IMR-90 (cell line): ENCODE results near the gene NPPA. TPM values are rescaled to one million over a fixed set of nuclear protein-coding genes. Genes with fewer than 3 reads are reported as not detected.

Experiments used
- ATAC-seq: fragments of 200-7000 bp; cut with Tn5 transposase; 2 replicates; pipeline ENCODE4 v1.9.1; 2020; ENCODE audit warnings: low read depth, mild to moderate bottlenecking, moderate library complexity
- BruUV-seq: library from RNA; stranded (reverse); fragments of 400-500 nt; replicated peaks from 2 replicates; lab custom pipeline; 2021; lab: Mats Ljungman, UMichigan
- CTCF ChIA-PET: fragments of 300-600 bp; formaldehyde crosslinking; extraction: SDS; loops from one replicate; lab custom pipeline; 2021; ENCODE audit warnings: antibody characterized with exemption; lab: Yijun Ruan, JAX
- POLR2A ChIA-PET: fragments of 300-600 bp; sonication (Branson Sonifier 250); formaldehyde crosslinking; loops from one replicate; lab custom pipeline; 2022; ENCODE audit warnings: antibody characterized with exemption; ENCODE audit not compliant: unreplicated experiment; lab: Charles Lee
- DNase-seq: peaks from one replicate; pipeline ENCODE4 v3.0.0; 2013
- H2AFZ ChIP-seq: replicated peaks from 2 replicates; pipeline ENCODE3; 2013; ENCODE audit warnings: low read length, mild to moderate bottlenecking; ENCODE audit not compliant: poor library complexity
- H2AK5ac ChIP-seq: 2 replicates; pipeline ENCODE4 v1.6.1; 2013; ENCODE audit warnings: low read depth, low read length, inconsistent platforms
- H2AK9ac ChIP-seq: replicated peaks from 2 replicates; pipeline ENCODE3; 2013; ENCODE audit warnings: mild to moderate bottlenecking, low read depth, low read length, moderate library complexity; ENCODE audit not compliant: poor library complexity
- H2BK120ac ChIP-seq: 2 replicates; pipeline ENCODE4 v1.6.1; 2013; ENCODE audit warnings: low read depth, low read length, inconsistent platforms
- H2BK15ac ChIP-seq: 3 replicates; pipeline ENCODE4 v1.6.1; 2013; ENCODE audit warnings: low read depth, low read length, inconsistent platforms
- H2BK20ac ChIP-seq: 2 replicates; pipeline ENCODE4 v1.6.1; 2013; ENCODE audit warnings: low read depth, mild to moderate bottlenecking, inconsistent platforms, low read length, moderate library complexity
- H2BK5ac ChIP-seq: 2 replicates; pipeline ENCODE4 v1.6.1; 2013; ENCODE audit warnings: mild to moderate bottlenecking, low read depth, low read length, inconsistent platforms; ENCODE audit not compliant: poor library complexity, severe bottlenecking
- H3K14ac ChIP-seq: replicated peaks from 2 replicates; pipeline ENCODE4 v1.6.1; 2013; ENCODE audit warnings: low read depth, low read length, inconsistent platforms
- H3K18ac ChIP-seq: 2 replicates; pipeline ENCODE4 v1.6.1; 2013; ENCODE audit warnings: low read depth, low read length, control low read depth
- H3K23ac ChIP-seq: 2 replicates; pipeline ENCODE4 v1.6.1; 2013; ENCODE audit warnings: low read depth, low read length, inconsistent platforms
- H3K27ac ChIP-seq: 2 replicates; pipeline ENCODE4 v1.5.1; 2013; ENCODE audit warnings: mild to moderate bottlenecking, control low read depth, low read length; ENCODE audit not compliant: insufficient read depth
- H3K27me3 ChIP-seq: 2 replicates; pipeline ENCODE4 v1.6.1; 2013; ENCODE audit warnings: low read length; ENCODE audit not compliant: control insufficient read depth, insufficient read depth
- H3K36me3 ChIP-seq: 2 replicates; pipeline ENCODE4 v1.6.1; 2013; ENCODE audit warnings: low read length, mixed read lengths; ENCODE audit not compliant: control insufficient read depth, insufficient read depth
- H3K4ac ChIP-seq: 2 replicates; pipeline ENCODE4 v1.6.1; 2013; ENCODE audit warnings: low read depth, low read length, inconsistent platforms
- H3K4me1 ChIP-seq: 2 replicates; pipeline ENCODE4 v1.6.1; 2013; ENCODE audit warnings: low read length, mixed read lengths; ENCODE audit not compliant: control insufficient read depth, insufficient read depth
- H3K4me2 ChIP-seq: 2 replicates; pipeline ENCODE4 v1.6.1; 2013; ENCODE audit warnings: low read depth, mild to moderate bottlenecking, control low read depth, low read length, moderate library complexity
- H3K4me3 ChIP-seq: 2 replicates; pipeline ENCODE4 v1.5.1; 2013; ENCODE audit warnings: low read depth, mild to moderate bottlenecking, control low read depth, low read length, moderate library complexity; ENCODE audit not compliant: insufficient read depth
- H3K56ac ChIP-seq: 2 replicates; pipeline ENCODE4 v1.6.1; 2013; ENCODE audit warnings: low read length, inconsistent platforms; ENCODE audit not compliant: insufficient read depth; ENCODE audit errors: extremely low read depth
- H3K79me1 ChIP-seq, 2 experiments: 2 replicates each; pipeline ENCODE4 v1.6.1; 2013; ENCODE audit warnings: low read length in 2 of 2, inconsistent platforms in 1 of 2, low read depth in 1 of 2
- H3K9ac ChIP-seq: 2 replicates; pipeline ENCODE4 v1.6.1; 2013; ENCODE audit warnings: low read depth, low read length, control low read depth
- H3K9me1 ChIP-seq: 2 replicates; pipeline ENCODE4 v1.6.1; 2013; ENCODE audit warnings: low read length, inconsistent platforms; ENCODE audit not compliant: insufficient read depth
- H3K9me3 ChIP-seq: 2 replicates; pipeline ENCODE4 v1.6.1; 2013; ENCODE audit warnings: low read length; ENCODE audit not compliant: control insufficient read depth, insufficient read depth
- H4K20me1 ChIP-seq: 2 replicates; pipeline ENCODE4 v1.6.1; 2013; ENCODE audit warnings: low read length, inconsistent platforms; ENCODE audit not compliant: insufficient read depth
- H4K5ac ChIP-seq: 2 replicates; pipeline ENCODE4 v1.6.1; 2013; ENCODE audit warnings: mild to moderate bottlenecking, low read depth, low read length, control low read depth
- H4K8ac ChIP-seq, 2 experiments: 2 replicates each; pipeline ENCODE4 v1.6.1; 2013; ENCODE audit warnings: low read depth in 2 of 2, low read length in 2 of 2, control low read depth in 1 of 2, inconsistent platforms in 1 of 2
- H4K91ac ChIP-seq: 2 replicates; pipeline ENCODE4 v1.6.1; 2013; ENCODE audit warnings: low read depth, low read length, inconsistent platforms; ENCODE audit not compliant: insufficient read depth
- BHLHE40 ChIP-seq: fragments of 150-350 bp; IDR thresholded peaks from 2 replicates; pipeline ENCODE4 v1.6.1; 2016; ENCODE audit warnings: mild to moderate bottlenecking, low read depth, low read length
- CEBPB ChIP-seq: IDR thresholded peaks from 2 replicates; pipeline ENCODE4 v1.6.1; 2012; ENCODE audit warnings: low read depth, low read length, improper control_type of control experiment
- CHD1 ChIP-seq: IDR thresholded peaks from 2 replicates; pipeline ENCODE4 v1.6.1; 2012; ENCODE audit warnings: low read depth, low read length, improper control_type of control experiment
- FOS ChIP-seq: fragments of 150-350 bp; IDR thresholded peaks from 2 replicates; pipeline ENCODE4 v1.6.1; 2016; ENCODE audit warnings: low read depth, low read length
- MAFK ChIP-seq: IDR thresholded peaks from 2 replicates; pipeline ENCODE4 v1.6.1; 2012; ENCODE audit warnings: low read depth, low read length, improper control_type of control experiment
- MAZ ChIP-seq: IDR thresholded peaks from 2 replicates; pipeline ENCODE4 v1.6.1; 2012; ENCODE audit warnings: low read depth, mild to moderate bottlenecking, low read length, improper control_type of control experiment, moderate library complexity, borderline replicate concordance
- MXI1 ChIP-seq: IDR thresholded peaks from 2 replicates; pipeline ENCODE4 v1.6.1; 2012; ENCODE audit warnings: low read depth, mild to moderate bottlenecking, low read length, moderate library complexity, borderline replicate concordance
- NFE2L2 ChIP-seq: fragments of 150-350 bp; IDR thresholded peaks from 2 replicates; pipeline ENCODE4 v1.6.1; 2016; ENCODE audit warnings: low read depth, mild to moderate bottlenecking, low read length
- RAD21 ChIP-seq: IDR thresholded peaks from 2 replicates; pipeline ENCODE4 v1.6.1; 2012; ENCODE audit warnings: low read length, improper control_type of control experiment
- RFX5 ChIP-seq: IDR thresholded peaks from 2 replicates; pipeline ENCODE4 v1.8.0; 2012; ENCODE audit warnings: low read depth, mild to moderate bottlenecking, low read length, moderate library complexity
- SMC3 ChIP-seq: fragments of 150-350 bp; IDR thresholded peaks from 2 replicates; pipeline ENCODE4 v1.6.1; 2016; ENCODE audit warnings: low read depth, mild to moderate bottlenecking, antibody characterized with exemption, low read length, moderate library complexity
- WGBS, 2 experiments: methylation state at CpG; one replicate each; pipeline versions ENCODE4 v1.1.5 to v1.1.7; 2013; ENCODE audit warnings: missing lambda C conversion rate in 2 of 2; ENCODE audit not compliant: insufficient read length in 1 of 2; ENCODE audit errors: extremely low coverage in 2 of 2; 5-methylcytosine and 5-hydroxymethylcytosine counted together
- dilution Hi-C: fragments of 300-500 bp; cut with HindIII; formaldehyde crosslinking; loops from one replicate; pipeline ENCODE4 v1.14.3; 2018; ENCODE audit warnings: low sequenced_read_pairs; ENCODE audit not compliant: unreplicated experiment
- in situ Hi-C: fragments of 300-500 bp; cut with MboI; formaldehyde crosslinking; loops from 3 replicates; pipeline ENCODE4 v1.14.3; 2019; ENCODE audit warnings: low sequenced_read_pairs, inconsistent platforms, mixed read lengths
- intact Hi-C: fragments of 100-400 bp; cut with micrococcal nuclease; formaldehyde crosslinking; loops from 2 replicates; pipeline ENCODE4 v1.10.0; 2022
- polyA plus RNA-seq, 3 experiments: library from polyadenylated mRNA; depleted of rRNA; stranded (reverse); fragments of >200 nt; gene quantifications; 2 replicates each; pipeline ENCODE4 v1.2.3, GENCODE V29; 2012; ENCODE audit warnings: low replicate concordance in 1 of 3
- total RNA-seq: library from RNA; depleted of rRNA; stranded (reverse); fragments of >200 nt; gene quantifications from 2 replicates; pipeline ENCODE4 v1.2.3, GENCODE V29; 2012
- TF ChIP-seq, protein P1 (sequence below): fragments of 150-350 bp; IDR thresholded peaks from 2 replicates; pipeline ENCODE4 v1.6.1; 2017; ENCODE audit warnings: mild to moderate bottlenecking, antibody characterized with exemption, low read length, low read depth
- TF ChIP-seq, protein P2 (sequence below): fragments of 150-350 bp; IDR thresholded peaks from 2 replicates; pipeline ENCODE4 v1.6.1; 2016; ENCODE audit warnings: low read depth, mild to moderate bottlenecking, low read length, moderate library complexity, borderline replicate concordance
- TF ChIP-seq, protein P3 (sequence below): conservative IDR thresholded peaks from 2 replicates; pipeline ENCODE4 v1.5.1; 2012; ENCODE audit warnings: mild to moderate bottlenecking, low read depth, low read length, improper control_type of control experiment

NPPA gene
- total and polyA plus RNA-seq, 2 of the 4 experiments (the other 2 are of a cell fraction): not detected

DNA sequence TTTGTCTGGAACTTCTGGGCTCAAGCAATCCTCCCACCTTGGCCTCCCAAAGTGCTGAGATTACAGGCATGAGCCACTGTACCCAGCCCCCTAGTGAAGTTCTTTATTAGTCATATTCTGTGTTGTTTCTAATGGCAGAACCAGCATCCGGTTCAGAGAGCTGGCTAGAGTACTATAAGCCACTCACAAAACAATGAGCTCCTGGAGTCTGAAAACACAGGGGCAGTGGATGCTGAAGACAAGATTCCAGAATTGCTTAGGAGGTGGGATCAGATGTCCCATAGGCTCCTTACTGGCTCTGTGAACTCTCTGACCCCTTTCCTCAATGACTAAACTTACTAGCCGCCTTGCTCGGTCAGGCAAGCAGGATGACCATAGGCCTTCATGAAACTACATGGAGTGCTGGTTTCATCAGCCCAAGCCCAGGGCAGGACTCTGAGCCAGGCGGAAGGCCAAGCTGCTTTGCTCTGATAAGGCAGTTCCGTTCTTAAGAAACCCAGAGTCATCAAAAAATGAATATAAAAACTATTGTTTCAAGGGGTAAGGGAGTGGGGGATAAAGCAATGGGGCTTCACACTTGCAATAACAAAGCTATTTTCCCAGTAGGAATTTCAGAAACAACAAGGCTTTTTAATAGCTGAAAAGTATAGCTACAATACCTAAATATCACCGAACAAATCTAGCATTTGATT, 49.9 kb downstream of the NPPA start:
- no peak overlapping the region for H3K4me3 ChIP-seq
- peak; percentile 27; the same call in 1 of the 2 replicates for ATAC-seq
- peaks cover 0 to 21% of the 10 kb centered on the region in 2 experiments; a peak in 2 of 4 replicates for H3K79me1 ChIP-seq
- H3K4ac ChIP-seq: no peak overlapping the region
- no CpG with 5 or more reads among the region's 6 CpGs for WGBS, 2 experiments
- H2AK5ac ChIP-seq: no peak overlapping the region; the same call in 1 of the 2 replicates
- H2AFZ ChIP-seq: no peak overlapping the region
- H3K23ac ChIP-seq: no peak overlapping the region
- dilution Hi-C loops (no loop called here), in situ Hi-C loops (no loop called here), intact Hi-C loops (no loop called here)
- no peaks in the 10 kb centered on the region for H3K27me3 ChIP-seq
- H3K18ac ChIP-seq: no peak overlapping the region
- peaks cover 48% of the 10 kb centered on the region for H3K36me3 ChIP-seq
- peak overlapping the region; percentile 40; the same call in 1 of the 2 replicates for H3K27ac ChIP-seq
- peak overlapping the region; percentile 3; the same call in 1 of the 2 replicates for H2BK120ac ChIP-seq
- H4K8ac ChIP-seq: no peak overlapping the region; a peak in 1 of 4 replicates
- BruUV-seq: no TSS peak
- ChIA-PET CTCF (interaction anchor here (0.6 kb wide), 2 partner anchors 13 to 131 kb away, joined by 3 to 5 read pairs; no protein-coding TSS in a partner anchor), POLR2A (no interaction called here)
- no peak overlapping the region; the same call in 2 of the 3 replicates for H2BK15ac ChIP-seq
- no peak overlapping the region for H3K56ac ChIP-seq
- no peak overlapping the region for H2BK20ac ChIP-seq
- no peak overlapping the region for H3K9ac ChIP-seq
- no peak overlapping the region for H4K91ac ChIP-seq
- peaks cover 8% of the 10 kb centered on the region for H3K4me1 ChIP-seq
- peaks cover 6% of the 10 kb centered on the region; the same call in 1 of the 2 replicates for H3K9me1 ChIP-seq
- H4K20me1 ChIP-seq: no peaks in the 10 kb centered on the region
- no peak overlapping the region for H4K5ac ChIP-seq
- no peak overlapping the region for H3K14ac ChIP-seq
- no peak overlapping the region for H3K4me2 ChIP-seq
- no peak overlapping the region for H2AK9ac ChIP-seq
- DNase-seq: peak; percentile 51
- H3K9me3 ChIP-seq: no peaks in the 10 kb centered on the region
- H2BK5ac ChIP-seq: no peak overlapping the region
- no peak for TF ChIP-seq RAD21
- no peak for TF ChIP-seq MAFK
- TF ChIP-seq, protein P1, sequence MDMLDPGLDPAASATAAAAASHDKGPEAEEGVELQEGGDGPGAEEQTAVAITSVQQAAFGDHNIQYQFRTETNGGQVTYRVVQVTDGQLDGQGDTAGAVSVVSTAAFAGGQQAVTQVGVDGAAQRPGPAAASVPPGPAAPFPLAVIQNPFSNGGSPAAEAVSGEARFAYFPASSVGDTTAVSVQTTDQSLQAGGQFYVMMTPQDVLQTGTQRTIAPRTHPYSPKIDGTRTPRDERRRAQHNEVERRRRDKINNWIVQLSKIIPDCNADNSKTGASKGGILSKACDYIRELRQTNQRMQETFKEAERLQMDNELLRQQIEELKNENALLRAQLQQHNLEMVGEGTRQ: no peak
- no peak for TF ChIP-seq MAZ
- TF ChIP-seq BHLHE40: no peak
- no peak for TF ChIP-seq MXI1
- TF ChIP-seq CEBPB: no peak
- TF ChIP-seq, protein P2, sequence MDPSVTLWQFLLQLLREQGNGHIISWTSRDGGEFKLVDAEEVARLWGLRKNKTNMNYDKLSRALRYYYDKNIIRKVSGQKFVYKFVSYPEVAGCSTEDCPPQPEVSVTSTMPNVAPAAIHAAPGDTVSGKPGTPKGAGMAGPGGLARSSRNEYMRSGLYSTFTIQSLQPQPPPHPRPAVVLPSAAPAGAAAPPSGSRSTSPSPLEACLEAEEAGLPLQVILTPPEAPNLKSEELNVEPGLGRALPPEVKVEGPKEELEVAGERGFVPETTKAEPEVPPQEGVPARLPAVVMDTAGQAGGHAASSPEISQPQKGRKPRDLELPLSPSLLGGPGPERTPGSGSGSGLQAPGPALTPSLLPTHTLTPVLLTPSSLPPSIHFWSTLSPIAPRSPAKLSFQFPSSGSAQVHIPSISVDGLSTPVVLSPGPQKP: no peak
- no peak for TF ChIP-seq RFX5
- TF ChIP-seq, protein P3, sequence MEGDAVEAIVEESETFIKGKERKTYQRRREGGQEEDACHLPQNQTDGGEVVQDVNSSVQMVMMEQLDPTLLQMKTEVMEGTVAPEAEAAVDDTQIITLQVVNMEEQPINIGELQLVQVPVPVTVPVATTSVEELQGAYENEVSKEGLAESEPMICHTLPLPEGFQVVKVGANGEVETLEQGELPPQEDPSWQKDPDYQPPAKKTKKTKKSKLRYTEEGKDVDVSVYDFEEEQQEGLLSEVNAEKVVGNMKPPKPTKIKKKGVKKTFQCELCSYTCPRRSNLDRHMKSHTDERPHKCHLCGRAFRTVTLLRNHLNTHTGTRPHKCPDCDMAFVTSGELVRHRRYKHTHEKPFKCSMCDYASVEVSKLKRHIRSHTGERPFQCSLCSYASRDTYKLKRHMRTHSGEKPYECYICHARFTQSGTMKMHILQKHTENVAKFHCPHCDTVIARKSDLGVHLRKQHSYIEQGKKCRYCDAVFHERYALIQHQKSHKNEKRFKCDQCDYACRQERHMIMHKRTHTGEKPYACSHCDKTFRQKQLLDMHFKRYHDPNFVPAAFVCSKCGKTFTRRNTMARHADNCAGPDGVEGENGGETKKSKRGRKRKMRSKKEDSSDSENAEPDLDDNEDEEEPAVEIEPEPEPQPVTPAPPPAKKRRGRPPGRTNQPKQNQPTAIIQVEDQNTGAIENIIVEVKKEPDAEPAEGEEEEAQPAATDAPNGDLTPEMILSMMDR: no peak
- TF ChIP-seq FOS: no peak
- no peak for TF ChIP-seq CHD1
- no peak for TF ChIP-seq SMC3
- no peak for TF ChIP-seq NFE2L2
